ENCODE data around the gene NKIRAS1.

The NKIRAS1 gene

DNA sequence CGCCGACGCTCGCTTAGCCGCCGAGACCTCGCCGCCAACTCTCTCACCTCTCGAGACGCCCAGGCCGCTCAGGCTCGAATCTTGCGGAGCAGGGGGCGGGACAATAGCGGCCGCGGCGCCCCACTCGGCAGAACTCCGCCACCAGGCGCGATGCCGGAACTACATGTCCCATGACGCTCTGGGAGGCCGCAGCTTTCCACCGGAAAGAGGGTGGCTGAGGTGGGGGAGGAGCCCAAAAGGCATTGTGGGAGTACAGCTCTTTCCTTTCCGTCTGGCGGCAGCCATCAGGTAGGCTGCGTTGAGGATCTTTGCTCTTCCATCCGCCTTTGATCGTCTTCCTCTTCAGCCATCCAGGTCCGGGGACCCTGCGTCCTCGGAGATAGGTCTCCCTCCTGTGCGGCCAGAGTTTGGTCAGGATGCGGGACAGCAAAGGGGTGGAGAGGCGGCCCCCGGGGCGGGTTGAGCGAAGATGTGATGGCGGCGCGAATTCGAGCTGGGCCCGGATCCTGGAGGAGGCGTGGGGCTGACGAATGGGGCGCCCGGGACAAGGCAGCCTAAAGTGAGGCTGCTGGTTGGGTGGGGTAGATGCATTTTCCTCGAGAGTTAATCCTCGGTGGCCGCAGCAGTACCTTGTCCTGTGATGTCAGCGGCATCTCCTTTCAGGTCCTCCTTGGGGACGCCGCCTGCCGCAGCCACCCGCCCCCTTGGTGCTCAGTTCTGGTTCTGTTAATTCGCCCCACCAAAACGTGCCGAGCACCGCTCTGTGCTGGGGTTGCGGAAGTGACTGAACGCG, at the start of gene NKIRAS1, which contains the start of gene RPL15:
TSS of gene NKIRAS1 (minus strand) at position 105 of the 793 bp plus-strand sequence. CDS start 6,086 bp downstream, outside the sequence.
TSS of gene RPL15 (plus strand) at position 247 of the 793 bp plus-strand sequence. CDS start 728 bp downstream, outside the sequence.
- DNase-seq, result peak; percentile 98

DNA sequence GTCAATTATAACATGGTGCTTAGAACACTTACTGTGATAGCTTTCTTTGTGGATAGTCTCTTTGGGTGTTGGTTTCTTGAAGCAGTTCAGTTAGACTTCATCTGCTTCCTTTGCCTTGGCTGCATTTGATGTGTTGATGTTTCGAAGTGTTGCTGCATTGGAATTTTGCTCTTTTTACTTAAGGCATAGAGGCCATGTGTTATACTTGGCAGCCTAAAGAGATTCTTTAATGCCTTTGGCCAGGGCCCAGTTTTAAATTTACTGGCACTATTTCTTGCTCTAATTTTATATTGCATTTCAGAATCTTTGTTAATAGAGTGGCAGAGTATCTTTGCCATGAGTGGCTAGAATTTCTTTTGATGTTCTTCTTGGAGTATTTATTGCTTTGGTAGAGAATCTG, 49.5 kb upstream of the NKIRAS1 start:
- DNase-seq, result no peak

DNA sequence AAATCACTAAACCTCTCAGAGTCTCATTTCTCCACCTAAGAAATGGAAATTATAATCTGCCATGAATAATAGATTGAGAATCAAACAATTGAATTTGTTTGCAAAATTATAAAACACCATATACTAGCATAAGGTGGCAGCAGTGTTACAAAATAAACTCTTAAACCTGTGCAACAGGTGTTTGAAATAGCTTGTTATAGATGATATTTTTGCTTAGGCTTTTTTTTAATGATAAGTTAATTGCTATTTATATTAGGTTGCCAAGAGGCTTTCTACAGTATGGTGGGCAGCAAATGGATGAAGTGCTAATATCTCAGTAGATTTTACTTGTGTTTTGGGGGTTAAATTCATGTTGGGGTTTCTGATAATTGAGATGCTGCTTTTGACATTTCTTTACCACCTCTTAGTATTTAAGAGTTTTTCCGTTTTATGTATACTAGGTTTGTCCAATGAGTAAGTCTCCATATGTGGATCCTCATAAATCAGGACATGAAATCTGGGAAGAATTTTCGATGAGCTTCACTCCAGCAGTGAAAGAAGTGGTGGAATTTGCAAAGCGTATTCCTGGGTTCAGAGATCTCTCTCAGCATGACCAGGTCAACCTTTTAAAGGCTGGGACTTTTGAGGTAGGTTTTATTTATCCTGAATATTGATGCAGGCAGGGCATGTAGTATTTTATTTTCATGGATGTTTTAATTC, 47.9 kb upstream of the NKIRAS1 start:
- no peak for DNase-seq

DNA sequence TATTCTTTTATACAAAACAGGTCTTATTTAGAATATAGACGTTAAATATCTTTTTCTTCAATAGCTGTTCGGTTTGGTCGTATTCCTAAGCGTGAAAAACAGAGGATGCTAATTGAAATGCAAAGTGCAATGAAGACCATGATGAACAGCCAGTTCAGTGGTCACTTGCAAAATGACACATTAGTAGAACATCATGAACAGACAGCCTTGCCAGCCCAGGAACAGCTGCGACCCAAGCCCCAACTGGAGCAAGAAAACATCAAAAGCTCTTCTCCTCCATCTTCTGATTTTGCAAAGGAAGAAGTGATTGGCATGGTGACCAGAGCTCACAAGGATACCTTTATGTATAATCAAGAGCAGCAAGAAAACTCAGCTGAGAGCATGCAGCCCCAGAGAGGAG, 45.1 kb upstream of the NKIRAS1 start:
- DNase-seq, result no peak

DNA sequence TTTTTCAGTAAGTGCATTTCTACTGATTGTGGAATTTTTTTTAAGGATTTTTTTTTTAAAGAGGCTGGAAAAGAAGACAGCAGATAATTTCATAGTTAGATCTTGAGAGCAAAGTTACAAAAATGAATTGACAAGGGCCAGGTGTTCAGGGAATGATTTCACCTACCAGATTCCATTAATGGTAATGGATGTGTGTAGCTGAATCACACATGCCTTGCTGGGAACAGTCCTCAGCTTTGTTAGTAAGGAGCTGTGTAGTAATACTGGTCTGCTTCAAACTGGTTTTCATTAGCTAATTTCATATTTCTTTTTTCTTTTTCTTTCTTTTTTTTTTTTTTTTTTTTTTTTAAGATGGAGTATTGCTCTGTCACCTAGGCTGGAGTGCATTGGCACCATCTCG, 44.3 kb upstream of the NKIRAS1 start:
- no peak for DNase-seq

DNA sequence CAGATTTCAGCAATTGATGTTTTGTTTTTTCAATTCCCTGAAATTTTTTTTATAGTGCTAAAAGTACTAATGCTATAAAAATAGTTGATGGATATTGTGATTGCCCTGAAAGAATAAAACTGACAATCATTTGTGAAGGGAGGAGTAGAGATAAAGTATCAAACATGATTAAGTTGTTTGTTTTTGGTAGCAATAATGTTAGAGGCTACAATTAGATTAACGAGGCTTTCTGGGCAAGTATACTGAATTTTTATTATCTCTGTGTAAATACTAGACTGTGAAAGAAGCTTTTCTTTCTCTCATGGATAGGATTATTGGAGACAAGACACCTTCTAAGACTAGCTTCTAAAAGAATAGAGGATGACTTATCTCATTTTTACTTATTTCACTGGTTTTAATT, 43.9 kb upstream of the NKIRAS1 start:
- no peak for DNase-seq

DNA sequence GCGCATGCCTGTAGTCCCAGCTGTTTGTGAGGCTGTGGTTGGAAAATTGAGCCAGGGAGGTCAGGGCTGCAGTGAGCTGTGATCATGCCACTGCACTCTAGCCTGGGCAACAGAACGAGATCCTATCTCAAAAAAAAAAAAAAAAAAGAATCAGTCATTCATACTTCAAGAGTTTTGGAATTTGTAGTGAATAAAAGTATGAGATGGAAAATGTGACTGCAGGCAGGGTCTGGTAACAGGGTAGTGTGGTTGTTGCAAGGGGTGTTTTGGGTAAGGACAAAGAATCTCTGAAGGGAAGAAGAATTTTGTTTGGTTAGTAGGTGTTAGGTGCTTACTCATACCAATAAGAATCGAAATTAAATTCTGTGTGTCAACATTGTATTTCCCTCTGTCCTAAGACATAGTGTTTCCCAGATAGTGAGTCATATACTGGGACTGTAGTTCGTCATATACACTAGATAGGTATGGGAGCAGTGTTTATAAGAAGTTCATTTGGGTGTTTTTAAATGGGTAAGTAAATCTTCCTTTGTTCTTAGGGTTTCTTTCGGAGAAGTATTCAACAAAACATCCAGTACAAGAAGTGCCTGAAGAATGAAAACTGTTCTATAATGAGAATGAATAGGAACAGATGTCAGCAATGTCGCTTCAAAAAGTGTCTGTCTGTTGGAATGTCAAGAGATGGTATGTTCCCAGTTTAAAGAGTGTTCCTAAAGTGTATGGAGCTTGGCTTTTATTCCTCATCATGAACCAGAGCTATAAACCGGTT, 42.5 kb upstream of the NKIRAS1 start:
- DNase-seq, result no peak

DNA sequence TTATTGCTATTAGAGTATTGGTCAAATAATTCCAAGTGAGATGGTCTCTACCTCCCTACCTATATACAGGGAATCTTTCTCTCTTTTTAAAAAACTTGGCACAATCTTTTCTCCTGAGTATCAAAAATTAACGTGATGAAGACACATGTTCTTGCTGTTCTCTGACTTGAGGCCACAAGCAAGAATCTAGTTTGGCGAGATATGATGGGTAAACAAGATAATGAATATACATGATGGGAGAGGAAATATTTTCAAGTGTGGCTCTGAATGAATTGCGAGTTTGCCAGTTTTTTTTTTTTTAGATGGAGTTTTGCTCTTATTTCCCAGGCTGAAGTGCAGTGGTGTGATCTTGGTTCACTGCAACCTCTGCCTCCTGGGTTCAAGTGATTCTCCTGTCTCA, 39.9 kb upstream of the NKIRAS1 start:
- DNase-seq, result no peak

DNA sequence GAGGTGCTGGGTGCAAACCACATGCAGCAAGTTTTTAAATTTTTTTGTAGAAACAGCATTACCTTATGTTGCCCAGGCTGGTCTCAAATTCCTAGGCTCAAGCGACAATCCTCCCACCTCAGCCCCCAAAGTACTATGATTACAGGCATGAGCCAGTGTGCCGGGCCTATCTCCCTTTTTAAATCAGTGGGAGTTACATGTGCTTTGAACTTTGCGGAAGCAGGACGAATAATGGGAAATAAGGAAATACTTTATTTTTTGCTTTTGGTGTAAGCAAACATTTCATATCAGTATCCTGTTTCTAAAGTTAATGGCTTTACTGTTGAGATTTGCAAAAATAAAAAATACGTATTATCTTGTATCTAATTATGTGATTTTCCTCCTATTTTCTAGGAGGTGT, 37.4 kb upstream of the NKIRAS1 start:
- DNase-seq, result no peak

DNA sequence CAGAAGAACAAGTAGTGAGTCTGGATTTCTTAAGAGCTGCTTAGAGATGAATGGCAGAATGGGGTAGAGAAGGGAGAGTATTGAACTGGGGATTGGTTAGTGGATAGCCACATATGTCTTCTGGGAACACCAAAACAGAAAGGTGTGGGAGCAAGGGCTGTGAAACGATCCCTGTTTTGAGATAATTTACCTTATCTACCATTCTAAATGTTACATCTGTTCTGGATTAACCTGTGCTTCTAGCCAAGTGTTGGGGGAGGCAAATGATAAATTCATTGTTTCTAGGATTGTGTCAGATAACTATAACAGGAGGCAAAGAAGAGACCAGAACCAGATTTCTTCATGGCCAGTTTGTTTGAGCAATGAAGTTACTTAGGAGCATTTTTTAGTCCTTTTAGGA, 36.7 kb upstream of the NKIRAS1 start:
- no peak for DNase-seq

DNA sequence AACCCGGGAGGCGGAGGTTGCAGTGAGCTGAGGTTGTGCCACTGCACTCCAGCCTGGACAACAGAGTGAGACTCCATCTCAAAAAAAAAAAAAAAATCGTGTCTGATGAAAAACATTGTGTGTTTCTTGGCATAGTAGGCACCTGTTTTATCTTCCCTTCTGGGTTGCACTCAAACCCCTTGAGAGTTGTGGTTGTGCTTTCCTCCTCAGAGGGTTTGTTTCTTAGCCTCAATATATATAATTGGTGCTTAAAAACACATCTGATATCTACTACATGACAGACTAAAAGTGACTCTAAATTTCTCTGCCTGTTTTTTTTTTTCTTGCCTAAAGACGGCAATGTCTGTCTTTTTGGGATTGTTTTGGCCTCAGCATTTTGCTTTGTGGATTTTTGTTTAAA, 35.9 kb upstream of the NKIRAS1 start:
- no peak for DNase-seq

DNA sequence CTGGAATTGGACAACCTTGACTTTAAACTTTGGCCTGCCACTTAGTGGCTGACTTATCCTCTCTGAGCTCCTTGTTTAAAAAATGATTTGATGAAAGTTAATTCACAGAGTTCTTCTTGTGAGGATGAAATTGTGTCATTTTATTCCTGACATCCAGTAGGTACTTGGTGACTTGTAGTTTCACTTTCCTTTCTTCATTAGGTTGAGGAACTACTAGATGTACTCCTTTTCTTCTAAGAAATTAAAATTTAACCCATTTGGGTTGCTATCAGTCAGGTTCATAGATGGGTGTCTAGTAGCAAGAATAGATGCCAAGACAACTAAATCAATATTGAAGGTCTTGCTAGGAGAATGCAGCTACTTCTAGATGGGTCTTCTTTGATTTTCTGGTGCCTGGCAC, 33.5 kb upstream of the NKIRAS1 start:
- no peak for DNase-seq

DNA sequence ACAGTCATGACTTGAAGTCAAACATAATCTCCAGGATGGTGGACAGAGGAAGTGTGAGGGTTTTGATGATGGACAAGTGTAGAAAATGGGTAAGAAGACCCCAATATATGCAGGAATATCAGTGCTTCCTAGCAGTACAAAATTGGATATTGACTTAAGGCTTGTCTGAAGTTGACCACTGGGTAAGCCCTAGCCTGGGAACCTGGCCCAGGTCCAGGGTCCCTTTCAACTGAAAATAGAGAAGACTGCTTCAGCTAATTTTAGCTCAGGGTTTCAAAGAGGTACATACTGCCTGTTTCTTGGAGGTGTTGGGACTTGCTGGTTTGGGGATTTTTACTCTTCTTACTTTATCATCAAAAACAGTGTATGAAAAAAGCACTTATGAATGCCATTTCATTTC, 33.0 kb upstream of the NKIRAS1 start:
- peak; percentile 48 for DNase-seq

DNA sequence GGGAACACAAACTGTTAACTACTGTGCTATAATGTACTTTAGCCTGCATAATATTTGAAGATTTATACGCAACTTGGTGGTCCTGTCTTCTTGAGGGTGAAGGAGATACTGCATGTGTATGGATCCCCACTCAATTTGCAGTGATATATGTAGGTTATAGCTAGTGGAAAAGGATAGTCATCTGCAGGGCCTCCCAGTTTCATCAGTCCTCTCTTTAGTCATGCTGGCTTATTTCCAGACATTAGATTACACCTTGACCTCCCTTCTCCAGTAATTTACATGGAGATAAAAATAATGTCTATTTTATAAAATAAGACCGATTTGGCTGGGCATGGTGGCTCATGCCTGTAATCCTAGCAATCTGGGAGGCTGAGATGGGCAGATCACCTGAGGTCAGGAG, 32.0 kb upstream of the NKIRAS1 start:
- no peak for DNase-seq

DNA sequence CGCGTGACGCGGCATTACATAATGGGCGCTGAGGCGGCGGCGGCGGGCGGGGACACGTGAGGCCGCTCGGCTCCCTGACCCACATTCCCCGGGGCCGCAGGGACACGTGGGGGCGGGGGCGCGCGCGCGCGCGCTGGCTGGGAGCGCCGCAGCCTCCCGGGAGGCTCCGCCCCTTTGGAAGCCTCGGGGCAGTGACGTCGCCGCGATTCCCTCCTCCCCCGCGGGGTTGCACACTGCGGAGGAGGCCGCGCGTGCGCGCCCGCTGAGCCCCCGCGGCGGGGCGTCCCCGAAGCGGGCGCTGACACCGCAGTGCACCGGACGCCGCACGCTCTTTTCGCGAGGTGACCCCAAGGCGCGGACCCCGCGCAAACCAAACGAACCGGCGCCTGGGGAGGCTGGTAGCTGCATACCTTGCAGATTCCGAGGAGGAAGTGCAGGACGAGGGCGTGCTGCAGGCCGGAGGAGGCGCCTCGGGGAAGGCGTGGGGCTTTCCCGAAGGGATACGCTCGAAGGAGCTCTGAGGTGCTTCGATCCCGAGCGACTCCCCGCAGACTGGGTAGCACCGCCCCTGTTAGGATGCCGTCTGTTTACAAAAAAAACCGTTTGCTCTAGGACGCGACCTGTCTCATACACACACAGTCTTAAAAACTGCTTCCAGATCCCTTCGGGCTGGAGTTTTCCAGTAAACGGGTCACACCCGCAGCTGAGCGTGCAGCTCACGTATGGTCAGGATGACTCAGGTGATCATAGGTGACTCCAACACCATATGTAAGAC, 29.3 kb upstream of the NKIRAS1 start:
- peak; percentile 94 for DNase-seq

DNA sequence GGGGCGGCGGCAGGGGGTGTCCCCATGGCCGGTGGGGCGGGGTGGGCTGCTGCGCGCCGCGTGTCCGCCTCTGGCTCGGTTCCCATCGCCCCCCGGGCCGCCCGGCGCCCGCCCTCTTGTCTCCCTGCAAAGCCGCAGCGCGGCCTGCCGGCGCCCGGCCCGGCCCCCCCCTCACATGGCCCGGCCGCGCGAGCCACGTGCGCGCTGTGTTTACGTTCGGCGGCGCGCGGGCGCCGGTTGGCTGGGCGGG, 28.8 kb upstream of the NKIRAS1 start:
- DNase-seq, result no peak

DNA sequence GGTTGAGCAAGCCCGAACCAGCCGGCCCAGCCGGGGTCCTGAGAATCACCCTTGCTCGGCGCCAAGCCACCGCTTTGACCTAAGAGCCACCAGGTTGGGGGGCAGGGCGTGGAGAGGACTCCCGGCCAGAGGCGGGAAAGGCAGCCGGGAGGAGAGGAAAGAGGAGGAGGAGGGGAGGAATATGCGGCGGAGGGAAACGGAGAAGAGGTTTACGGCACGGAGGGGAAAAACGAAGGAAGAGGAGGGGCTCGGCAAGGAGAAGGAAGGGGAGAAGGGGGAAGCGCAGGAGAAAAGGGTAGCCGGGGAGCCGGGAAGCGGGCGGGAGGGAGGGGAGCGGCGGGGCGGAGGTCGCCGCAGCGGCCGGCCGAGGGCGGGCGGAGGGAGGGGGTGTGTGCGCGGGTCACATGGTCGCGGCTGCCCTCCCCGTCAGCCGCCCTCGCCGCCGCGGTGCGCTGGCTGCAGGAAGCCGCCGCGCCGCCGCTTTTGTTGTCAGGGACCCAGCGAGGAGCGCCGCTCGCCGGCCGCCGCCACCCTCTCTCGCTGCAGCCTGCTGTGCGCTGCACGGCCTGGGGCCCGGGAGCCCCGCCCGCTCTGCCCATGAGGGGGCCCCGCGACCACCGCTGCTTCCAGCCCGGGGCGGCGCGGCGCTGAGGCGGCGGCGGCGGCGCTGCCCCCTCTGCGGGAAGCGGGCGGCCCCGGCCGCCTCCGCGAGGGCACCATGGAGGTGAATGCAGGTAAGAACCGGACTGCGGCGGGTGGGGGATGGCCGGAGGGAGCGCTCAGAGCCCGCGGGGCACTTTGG, 28.3 kb upstream of the NKIRAS1 start, which contains the start of gene NR1D2:
TSS of gene NR1D2 (plus strand) at position 426 of the 802 bp plus-strand sequence. CDS start at position 719, 293 bp downstream.
- peak; percentile 86 for DNase-seq

DNA sequence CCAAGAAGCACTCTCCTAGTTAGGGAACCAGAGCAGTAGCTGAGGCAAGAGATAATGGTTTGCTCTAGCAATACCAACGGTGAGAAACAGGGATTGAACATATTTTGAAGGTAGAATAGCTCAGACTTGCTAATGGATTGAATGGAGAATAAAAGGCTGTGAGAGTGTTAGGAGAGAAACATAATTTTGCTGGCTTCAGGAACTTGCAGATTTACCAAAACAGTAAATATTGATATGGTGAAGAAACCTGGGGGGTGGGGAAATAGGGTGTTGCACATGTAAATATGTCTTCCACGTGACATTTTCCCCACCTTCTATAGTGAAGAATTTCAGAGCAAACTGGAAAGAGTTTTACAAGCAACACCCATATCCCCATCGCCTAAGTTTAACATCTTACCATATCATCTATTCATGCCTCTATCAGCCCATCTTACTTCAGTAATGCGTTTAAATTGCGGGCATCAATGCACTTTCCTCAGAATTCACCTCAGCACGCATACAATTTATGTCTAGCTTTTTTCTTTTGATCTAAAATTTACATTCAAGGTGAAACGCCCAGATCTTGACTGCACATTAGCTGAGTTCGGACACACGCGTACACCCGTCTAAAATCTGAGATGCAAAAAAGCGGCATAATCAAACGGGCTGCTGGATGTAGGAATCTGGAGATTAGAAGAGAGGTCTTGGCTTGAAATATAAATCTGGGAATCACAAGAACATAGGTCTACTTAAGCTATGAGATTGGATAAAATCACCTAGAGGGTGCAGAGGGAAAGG, 27.4 kb upstream of the NKIRAS1 start:
- DNase-seq, result no peak

DNA sequence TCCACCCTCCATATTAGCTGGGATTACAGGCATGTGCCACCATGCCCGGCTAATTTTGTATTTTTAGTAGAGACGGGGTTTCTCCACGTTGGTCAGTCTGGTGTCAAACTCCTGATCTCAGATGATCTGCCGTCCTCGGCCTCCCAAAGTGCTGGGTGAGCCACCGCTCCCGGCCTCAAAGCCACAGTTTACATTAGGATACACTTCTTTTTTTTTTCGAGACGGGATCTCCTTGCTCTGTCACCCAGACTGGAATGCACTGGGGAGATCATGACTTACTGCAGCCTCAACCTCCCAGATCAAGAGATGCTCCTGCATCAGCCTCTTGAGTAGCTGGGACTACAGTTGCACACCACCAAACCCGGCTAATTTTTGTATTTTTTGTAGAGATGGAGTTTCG, 25.8 kb upstream of the NKIRAS1 start:
- no peak for DNase-seq

DNA sequence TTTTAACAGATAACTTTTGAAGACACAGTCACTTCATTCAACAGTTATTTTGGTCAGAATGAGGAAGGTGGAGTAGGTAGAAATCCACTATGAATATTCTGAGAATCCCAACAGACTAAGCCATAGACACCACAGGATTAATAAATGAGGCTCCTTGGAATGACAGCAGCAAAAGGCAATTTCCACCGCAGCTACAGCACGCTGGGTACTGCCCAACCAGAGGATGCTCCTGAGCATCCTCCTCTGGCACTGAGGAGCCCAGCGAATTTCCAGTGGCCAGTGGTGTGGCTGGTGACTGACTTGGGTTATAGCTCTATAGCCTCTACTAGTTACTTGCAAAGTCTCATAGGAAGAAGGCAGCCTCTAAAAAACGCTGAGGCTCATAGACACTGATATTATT, 24.6 kb upstream of the NKIRAS1 start:
- DNase-seq, result no peak

DNA sequence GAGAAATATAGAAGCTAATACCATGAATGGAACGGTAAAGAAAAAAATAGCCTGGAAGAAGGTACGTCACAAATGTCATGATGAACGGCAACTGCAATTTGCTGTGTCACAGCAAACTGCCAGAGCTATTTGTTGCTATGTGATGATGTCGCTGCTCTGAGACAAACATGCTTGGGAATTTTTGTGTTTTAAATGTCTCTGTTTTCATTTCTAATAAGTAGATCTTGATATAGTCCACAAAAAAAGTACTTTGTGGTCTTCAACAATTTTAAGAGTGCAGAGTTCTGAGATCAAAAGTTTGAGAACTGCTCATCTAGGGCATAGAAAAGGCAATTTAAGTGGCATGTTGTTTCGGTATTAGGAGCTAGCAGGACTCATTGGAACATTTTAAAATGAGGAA, 24.0 kb upstream of the NKIRAS1 start:
- DNase-seq, result no peak
